Trophoblast cell (in vitro differentiated cells and primary cell): ENCODE measurements around the gene ARL13A.
"Not testable (repeated sequence)": the region's sequence is repeated elsewhere in the genome, so short reads cannot be mapped to it uniquely, and the experiment has no call there.

ENCODE experiments used
- DNase-seq, 2 donors: peaks; one replicate each; pipeline ENCODE4 v3.0.0-alpha.2; 2016
- H2AFZ ChIP-seq: 2 replicates; pipeline ENCODE4 v1.6.1; 2013; ENCODE audit warnings: low read length, moderate library complexity, mild to moderate bottlenecking; ENCODE audit not compliant: insufficient read depth, poor library complexity
- H2AK5ac ChIP-seq: 2 replicates; pipeline ENCODE4 v1.6.1; 2013; ENCODE audit warnings: mild to moderate bottlenecking, low read length
- H2BK120ac ChIP-seq: 2 replicates; pipeline ENCODE4 v1.6.1; 2013; ENCODE audit warnings: low read length, mild to moderate bottlenecking, moderate library complexity; ENCODE audit not compliant: insufficient read depth, poor library complexity
- H2BK12ac ChIP-seq: 2 replicates; pipeline ENCODE4 v1.6.1; 2013; ENCODE audit warnings: mild to moderate bottlenecking, low read length, moderate library complexity
- H2BK5ac ChIP-seq: 2 replicates; pipeline ENCODE4 v1.6.1; 2013; ENCODE audit warnings: low read length, low read depth, moderate library complexity, mild to moderate bottlenecking; ENCODE audit not compliant: poor library complexity
- H3K14ac ChIP-seq: 2 replicates; pipeline ENCODE4 v1.6.1; 2013; ENCODE audit warnings: mild to moderate bottlenecking, low read length
- H3K18ac ChIP-seq: 2 replicates; pipeline ENCODE4 v1.6.1; 2013; ENCODE audit warnings: mild to moderate bottlenecking, low read length
- H3K23ac ChIP-seq: 2 replicates; pipeline ENCODE4 v1.6.1; 2013; ENCODE audit warnings: low read length
- H3K27ac ChIP-seq: 2 replicates; pipeline ENCODE4 v1.5.1; 2013; ENCODE audit warnings: low read depth, mild to moderate bottlenecking, inconsistent platforms, low read length, moderate library complexity
- H3K27me3 ChIP-seq: 2 replicates; pipeline ENCODE4 v1.6.1; 2013; ENCODE audit warnings: inconsistent platforms, mild to moderate bottlenecking, low read length, moderate library complexity; ENCODE audit not compliant: insufficient read depth
- H3K36me3 ChIP-seq, 2 experiments: 1 replicate in 1 of 2; 2 replicates in 1 of 2; pipeline ENCODE4 v1.6.1; 2013; ENCODE audit warnings: low read length in 2 of 2, mild to moderate bottlenecking in 2 of 2, moderate library complexity in 1 of 2; ENCODE audit not compliant: insufficient read depth in 2 of 2, control insufficient read depth in 1 of 2
- H3K4ac ChIP-seq: 2 replicates; pipeline ENCODE4 v1.6.1; 2013; ENCODE audit warnings: low read depth, mild to moderate bottlenecking, low read length, moderate library complexity
- H3K4me1 ChIP-seq, 2 experiments: 1 replicate in 1 of 2; 2 replicates in 1 of 2; pipeline ENCODE4 v1.6.1; 2013; ENCODE audit warnings: low read length in 2 of 2, mild to moderate bottlenecking in 2 of 2, moderate library complexity in 1 of 2; ENCODE audit not compliant: insufficient read depth in 2 of 2, control insufficient read depth in 1 of 2
- H3K4me2 ChIP-seq: 2 replicates; pipeline ENCODE4 v1.6.1; 2013; ENCODE audit warnings: inconsistent platforms, mild to moderate bottlenecking, low read length, moderate library complexity
- H3K4me3 ChIP-seq: 2 replicates; pipeline ENCODE4 v1.5.1; 2013; ENCODE audit warnings: mild to moderate bottlenecking, low read depth, low read length, inconsistent platforms
- H3K79me1 ChIP-seq: one replicate; pipeline ENCODE4 v1.6.1; 2013; ENCODE audit warnings: low read length
- H3K79me2 ChIP-seq: 2 replicates; pipeline ENCODE4 v1.6.1; 2013; ENCODE audit warnings: low read length, mild to moderate bottlenecking; ENCODE audit not compliant: control insufficient read depth, insufficient read depth, poor library complexity
- H3K9ac ChIP-seq: 2 replicates; pipeline ENCODE4 v1.6.1; 2013; ENCODE audit warnings: mild to moderate bottlenecking, low read length
- H3K9me3 ChIP-seq: 2 replicates; pipeline ENCODE4 v1.6.1; 2013; ENCODE audit warnings: low read depth, mild to moderate bottlenecking, control low read depth, inconsistent platforms, low read length; ENCODE audit not compliant: insufficient read depth
- H4K12ac ChIP-seq: 2 replicates; pipeline ENCODE4 v1.6.1; 2013; ENCODE audit warnings: low read depth, mild to moderate bottlenecking, low read length, moderate library complexity
- H4K8ac ChIP-seq: 2 replicates; pipeline ENCODE4 v1.6.1; 2013; ENCODE audit warnings: low read depth, mild to moderate bottlenecking, low read length, moderate library complexity
- H4K91ac ChIP-seq: one replicate; pipeline ENCODE4 v1.6.1; 2013; ENCODE audit warnings: low read depth, mild to moderate bottlenecking, low read length, moderate library complexity
- WGBS: extraction: QIAGEN DNeasy Blood & Tissue Kit; methylation state at CpG from one replicate; pipeline ENCODE4 v1.1.7; 2013; ENCODE audit warnings: missing lambda C conversion rate; ENCODE audit not compliant: insufficient read length, insufficient coverage; ENCODE audit errors: extremely low coverage; 5-methylcytosine and 5-hydroxymethylcytosine counted together

ARL13A gene

DNA sequence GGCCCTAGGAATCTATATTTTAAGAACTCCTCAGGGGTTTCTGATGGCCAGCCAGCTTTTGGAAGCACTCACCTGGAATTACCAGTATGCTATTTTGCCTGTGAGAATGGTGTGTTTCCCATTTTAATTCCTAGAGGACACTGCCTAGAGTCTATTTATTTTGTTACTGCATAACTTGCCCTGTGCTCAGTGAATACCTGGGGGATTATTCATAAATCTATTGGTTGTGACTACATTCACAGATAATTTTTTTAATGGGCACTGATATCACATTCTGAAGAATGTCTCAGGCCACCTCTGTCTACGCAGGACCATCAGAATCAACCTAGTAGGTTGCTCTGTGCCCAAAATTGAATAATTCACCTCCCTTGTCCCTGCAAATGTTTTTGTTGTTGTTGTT lies 6.7 kb downstream of the ARL13A start:
- no peak overlapping the region for H2BK120ac ChIP-seq
- no peak for DNase-seq

DNA sequence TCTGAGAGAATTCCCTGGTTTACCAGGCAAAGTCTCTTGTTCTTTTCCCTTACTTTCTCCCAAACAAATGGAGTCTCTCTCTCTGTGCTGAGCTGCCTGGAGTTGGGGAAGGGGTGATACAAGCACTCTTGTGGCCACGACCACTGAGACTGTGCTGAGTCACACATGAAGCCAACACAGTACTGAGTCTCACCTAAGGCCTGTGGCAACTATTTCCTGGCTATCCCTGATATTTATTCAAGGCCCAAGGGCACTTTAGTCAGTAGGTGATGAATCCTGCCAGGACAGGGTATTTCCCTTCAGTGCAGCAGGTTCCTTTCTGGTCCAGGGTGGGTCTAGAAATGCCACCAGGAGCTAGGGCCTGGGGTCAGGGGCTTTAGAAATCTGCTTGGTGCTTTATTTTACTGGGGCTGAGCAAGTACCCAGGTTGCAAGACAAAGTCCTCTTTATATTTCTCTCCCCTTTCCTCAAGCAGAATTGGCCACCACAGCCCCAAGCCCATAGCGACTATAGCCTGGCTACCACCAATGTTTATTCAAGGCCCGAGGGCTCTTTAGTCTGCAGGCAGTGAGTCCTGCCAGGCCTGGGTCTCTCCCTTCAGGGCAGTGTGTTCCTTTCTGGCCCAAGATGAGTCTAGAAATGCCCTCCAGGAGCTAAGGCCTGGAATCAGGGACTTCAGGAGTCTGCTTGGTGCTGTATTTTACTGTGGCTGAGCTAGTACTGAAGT lies 10.5 kb downstream of the ARL13A start:
- H3K4me1 ChIP-seq = peaks cover 0 to 2% of the 10 kb centered on the region in 2 experiments
- H3K36me3 ChIP-seq = no peaks in the 10 kb centered on the region
- H2AK5ac ChIP-seq = no peak overlapping the region
- no peak overlapping the region for H4K8ac ChIP-seq
- no peak overlapping the region for H3K9ac ChIP-seq
- H3K23ac ChIP-seq = no peak overlapping the region
- H3K27me3 ChIP-seq = no peaks in the 10 kb centered on the region
- DNase-seq = no peak
- no peak overlapping the region for H3K14ac ChIP-seq
- no peak overlapping the region for H4K91ac ChIP-seq
- H4K12ac ChIP-seq = no peak overlapping the region
- H3K27ac ChIP-seq = no peak overlapping the region
- no peak overlapping the region for H3K4me2 ChIP-seq
- peaks cover 3% of the 10 kb centered on the region for H3K79me1 ChIP-seq
- H2BK5ac ChIP-seq = peak overlapping the region; percentile 31
- no CpG with 5 or more reads among the region's 3 CpGs for WGBS
- H3K18ac ChIP-seq = no peak overlapping the region
- H2BK120ac ChIP-seq = no peak overlapping the region
- H3K4me3 ChIP-seq = no peak overlapping the region
- no peaks in the 10 kb centered on the region for H3K79me2 ChIP-seq
- no peak overlapping the region for H2BK12ac ChIP-seq
- no peak overlapping the region for H2AFZ ChIP-seq
- no peaks in the 10 kb centered on the region for H3K9me3 ChIP-seq
- no peak overlapping the region for H3K4ac ChIP-seq

More for the DNA sequence above, 6.7 kb downstream of the ARL13A start:
- H3K27ac ChIP-seq = no peak overlapping the region
- no peak overlapping the region for H4K91ac ChIP-seq
- H3K4me2 ChIP-seq = no peak overlapping the region
- no peak overlapping the region for H4K12ac ChIP-seq
- H3K9me3 ChIP-seq = no peaks in the 10 kb centered on the region
- H3K79me2 ChIP-seq = no peaks in the 10 kb centered on the region
- H4K8ac ChIP-seq = no peak overlapping the region
- no peak overlapping the region for H2AFZ ChIP-seq
- no peak overlapping the region for H3K4me3 ChIP-seq
- H3K18ac ChIP-seq = no peak overlapping the region
- no peak overlapping the region for H2BK12ac ChIP-seq
- H3K79me1 ChIP-seq = peaks cover 3% of the 10 kb centered on the region
- no peaks in the 10 kb centered on the region for H3K36me3 ChIP-seq
- no peak overlapping the region for H2BK5ac ChIP-seq
- peaks cover 0 to 2% of the 10 kb centered on the region in 2 experiments for H3K4me1 ChIP-seq
- H2AK5ac ChIP-seq = no peak overlapping the region
- no CpG with 5 or more reads among the region's 1 CpG for WGBS
- no peak overlapping the region for H3K14ac ChIP-seq
- H3K9ac ChIP-seq = no peak overlapping the region
- H3K23ac ChIP-seq = no peak overlapping the region
- no peaks in the 10 kb centered on the region for H3K27me3 ChIP-seq
- no peak overlapping the region for H3K4ac ChIP-seq

DNA sequence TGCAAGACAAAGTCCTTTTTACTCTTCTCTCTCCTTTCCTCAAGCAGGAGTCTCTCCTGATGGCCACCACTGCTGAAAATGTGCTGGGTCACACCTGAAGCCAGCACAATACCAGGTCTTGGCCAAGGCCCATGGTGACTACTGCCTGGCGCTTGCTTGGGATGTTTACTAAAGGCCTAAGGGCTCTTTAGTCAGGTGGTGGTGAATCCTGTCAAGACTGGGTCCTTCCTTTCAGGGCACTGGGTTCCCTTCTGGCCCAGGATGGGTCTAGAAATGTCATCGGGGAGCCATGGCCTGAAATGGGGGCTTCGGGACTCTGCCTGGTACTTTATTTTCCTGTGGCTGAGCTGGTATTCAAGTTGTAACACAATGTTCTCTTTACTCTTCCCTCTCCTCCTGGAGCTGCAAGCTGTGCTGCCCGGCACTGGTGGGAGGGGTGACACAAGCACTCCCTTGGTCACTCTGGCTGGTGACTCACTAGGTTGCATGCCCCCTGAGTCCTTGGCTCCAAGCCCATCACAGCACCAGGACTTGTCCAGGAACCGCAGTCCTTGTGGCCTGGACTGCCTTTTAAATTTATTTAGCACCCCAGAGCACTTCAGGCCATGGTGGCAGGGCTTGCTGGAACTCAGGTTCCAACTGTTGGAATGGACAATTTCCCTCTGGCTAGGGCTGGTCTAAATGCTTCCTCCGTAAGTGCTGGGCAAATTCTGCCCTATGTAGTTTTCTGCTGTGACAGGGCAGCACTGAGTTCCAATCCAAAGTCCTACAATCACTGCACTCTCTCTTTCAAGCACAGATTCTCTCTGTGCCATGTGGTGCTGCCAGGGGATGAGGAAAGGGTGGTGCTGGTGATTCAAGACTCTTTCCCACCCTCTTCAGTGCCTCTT lies 11.3 kb downstream of the ARL13A start:
- no peak overlapping the region for H2BK12ac ChIP-seq
- H2BK120ac ChIP-seq = no peak overlapping the region
- H3K79me1 ChIP-seq = peaks cover 3% of the 10 kb centered on the region
- H4K8ac ChIP-seq = no peak overlapping the region
- H2BK5ac ChIP-seq = peak overlapping the region; percentile 13
- no peak overlapping the region for H3K4me2 ChIP-seq
- no peak overlapping the region for H3K14ac ChIP-seq
- H3K23ac ChIP-seq = no peak overlapping the region
- no peak overlapping the region for H3K4me3 ChIP-seq
- WGBS = no CpG with 5 or more reads among the region's 6 CpGs
- H3K79me2 ChIP-seq = no peaks in the 10 kb centered on the region
- H4K12ac ChIP-seq = no peak overlapping the region
- H3K36me3 ChIP-seq = no peaks in the 10 kb centered on the region
- no peak overlapping the region for H3K18ac ChIP-seq
- H3K9me3 ChIP-seq = no peaks in the 10 kb centered on the region
- no peak overlapping the region for H2AFZ ChIP-seq
- no peak overlapping the region for H2AK5ac ChIP-seq
- no peak overlapping the region for H4K91ac ChIP-seq
- no peak for DNase-seq
- no peak overlapping the region for H3K27ac ChIP-seq
- no peak overlapping the region for H3K9ac ChIP-seq
- no peaks in the 10 kb centered on the region for H3K27me3 ChIP-seq
- H3K4me1 ChIP-seq = peaks cover 0 to 2% of the 10 kb centered on the region in 2 experiments
- no peak overlapping the region for H3K4ac ChIP-seq

DNA sequence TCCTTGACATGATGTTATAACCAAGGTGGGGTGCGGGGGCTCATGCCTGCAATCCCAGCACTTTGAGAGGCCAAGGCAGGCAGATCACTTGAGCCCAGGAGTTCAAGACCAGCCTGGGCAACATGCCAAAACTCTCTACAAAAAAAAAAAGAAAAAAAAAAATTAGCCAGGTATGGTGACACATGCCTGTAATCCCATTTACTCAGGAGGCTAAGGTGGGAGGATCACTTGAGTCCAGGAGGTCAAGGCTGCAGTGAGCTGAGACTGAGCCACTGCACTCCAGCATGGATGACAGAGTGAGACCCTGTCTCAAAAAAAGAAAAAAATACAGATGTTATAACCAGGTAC lies 12.0 kb downstream of the ARL13A start:
- not testable (repeated sequence) for H2BK120ac ChIP-seq, H3K9me3 ChIP-seq, H4K8ac ChIP-seq, H3K36me3 ChIP-seq, H3K9ac ChIP-seq, H3K4me3 ChIP-seq, H3K27ac ChIP-seq, H3K4ac ChIP-seq, H2BK12ac ChIP-seq, H2AK5ac ChIP-seq, H3K14ac ChIP-seq, DNase-seq, H4K12ac ChIP-seq, H3K4me1 ChIP-seq, H3K79me1 ChIP-seq, H3K23ac ChIP-seq, H2BK5ac ChIP-seq, H3K18ac ChIP-seq, H3K4me2 ChIP-seq, H3K79me2 ChIP-seq, H3K27me3 ChIP-seq, H4K91ac ChIP-seq, H2AFZ ChIP-seq
- WGBS = no CpG with 5 or more reads among the region's 1 CpG
